Heart right ventricle (tissue), 16 donors: ENCODE data around the gene CDK6. TPM values are rescaled to one million over a fixed set of nuclear protein-coding genes. Genes with fewer than 3 reads are reported as not detected.
A peak's percentile ranks its signal among the peaks of the same experiment; 100 is the strongest.

Experiments
- ATAC-seq, 8 donors: fragments of 200-7000 bp; cut with Tn5 transposase; one replicate each; pipeline ENCODE4 v1.9.1; 2020; ENCODE audit warnings: mild to moderate bottlenecking in 8 of 8, moderate library complexity in 8 of 8, moderate number of reproducible peaks in 1 of 8
- DNase-seq, 2 donors: peaks; one replicate each; pipeline ENCODE4 v3.0.0-alpha.2; 2020
- H3K27ac ChIP-seq, 10 donors: fragments of 200-600 bp; sonication (generic) in 2 of 10; one replicate each; pipeline versions ENCODE4 v1.5.0 to v1.8.0; 2020 to 2022; ENCODE audit warnings: mild to moderate bottlenecking in 3 of 10
- H3K27me3 ChIP-seq, 7 donors: fragments of 200-600 bp; one replicate each; pipeline ENCODE4 v1.8.0; 2021 to 2022; ENCODE audit warnings: mild to moderate bottlenecking in 2 of 7
- H3K36me3 ChIP-seq, 9 donors: fragments of 200-600 bp; sonication (generic) in 1 of 9; one replicate each; pipeline versions ENCODE4 v1.5.0 to v1.8.0; 2020 to 2022; ENCODE audit warnings: mild to moderate bottlenecking in 2 of 9
- H3K4me1 ChIP-seq, 9 donors: fragments of 200-600 bp; sonication (generic) in 1 of 9; one replicate each; pipeline versions ENCODE4 v1.5.0 to v1.8.0; 2020 to 2022; ENCODE audit warnings: mild to moderate bottlenecking in 4 of 9
- H3K4me3 ChIP-seq, 10 donors: fragments of 200-600 bp; sonication (generic) in 2 of 10; one replicate each; pipeline versions ENCODE4 v1.5.0 to v1.8.0; 2020 to 2022; ENCODE audit warnings: mild to moderate bottlenecking in 7 of 10, moderate library complexity in 2 of 10
- H3K9me3 ChIP-seq, 11 donors: fragments of 200-600 bp in 10 of 11; sonication (generic) in 2 of 11; one replicate each; pipeline versions ENCODE4 v1.5.0 to v1.8.0; 2013 to 2022; ENCODE audit warnings: mild to moderate bottlenecking in 2 of 11, control low read depth in 1 of 11, moderate library complexity in 1 of 11
- CTCF ChIP-seq, 9 donors: fragments of 200-600 bp; sonication (generic) in 2 of 9; IDR thresholded peaks; one replicate each; pipeline versions ENCODE4 v1.5.0 to v1.8.0; 2021 to 2022; ENCODE audit warnings: antibody characterized with exemption in 9 of 9, mild to moderate bottlenecking in 5 of 9, moderate library complexity in 1 of 9
- WGBS, 2 donors: extraction: QIAGEN DNeasy Blood & Tissue Kit; methylation state at CpG; one replicate each; pipeline ENCODE4 v1.1.7; 2013; ENCODE audit warnings: inconsistent platforms in 1 of 2; 5-methylcytosine and 5-hydroxymethylcytosine counted together
- intact Hi-C, 10 donors: fragments of 100-400 bp; cut with DNase I; formaldehyde crosslinking; loops; one replicate each; pipeline versions ENCODE4 v1.11.1 to v1.14.2; 2022
- polyA plus RNA-seq, 2 donors: library from polyadenylated mRNA; stranded (reverse); fragments of 200-250 nt; gene quantifications; one replicate each; pipeline ENCODE4 v1.2.3, GENCODE V29; 2013
- total RNA-seq, 10 donors: library from RNA; stranded (reverse); fragmentation: NEBNext Ultra II Directional in 3 of 10; extraction: Animal tissue kit (Norgen Biotek cat#: 25700) in 3 of 10; gene quantifications; one replicate each; pipeline versions ENCODE4 v1.2.1 to v1.2.4, GENCODE V29; 2021 to 2023
- donor health status: Arrhythmogenic right ventricular cardiomyopathy.
- donor health status: ischemic (EF 13 %, LVEDD 7.1; RV severe dilation, severe dysfunction).
- donor health status: healthy with polysubstance abuse.
- donor health status: DM: no; HTN: yes; CAD: no.
- donor health status: DM: no; HTN: no; CAD: no.
- donor health status: ischemic (EF 25% LVEDD 6.9; RV normal size, moderate dysfunction).
- donor health status: ischemic (EF 25% LVEDD 5.7; RV mildly dilated, moderate dysfunction).
- donor health status: healthy.
- donor health status: DM: yes; HTN: yes; CAD: no.
- donor health status: Ischemic cardiomyopathy.
- donor health status: ischemic (EF 35%, LVEDD 5.7; RV mildly dilated, moderate dysfunction).
- donor health status: nonischemic (EF 11% LVEDD 7.7; RV severe dilation, severe dysfunction).
- donor health status: DM: yes; HTN: yes; CAD: no.
- donor health status: PGD.
- donor health status: ischemic (EF 29% LVEDD 5.4; RV normal size, mild dysfunction).
- donor health status: nonischemic (EF 23%, LVEDD 6.1; RV moderate dilation, normal function).

Gene CDK6
- total and polyA plus RNA-seq, 12 donors, result 2.6 to 31.5 (median 16.4) TPM

- Histone ChIP-seq H3K4me1 (peaks cover 0 to 18% (median 4%) of the 10 kb centered on the region in 9 donors), H3K9me3 (no peaks in the 10 kb centered on the region), H3K27ac (no peak overlapping the region), H3K36me3 (peaks cover 0 to 41% (median 0%) of the 10 kb centered on the region in 9 donors), H3K27me3 (no peaks in the 10 kb centered on the region), H3K4me3 (no peak overlapping the region)
- 69 to 76% methylated on average over 3 of the region's 3 CpGs for WGBS, 2 donors
- ATAC-seq, result peak in 1 of 8 donors; percentile 29
- no peak for TF ChIP-seq CTCF (IDR thresholded peaks at IDR 0.05)
- no peak for DNase-seq
- intact Hi-C loops, result no loop called here
Observed at GRCh38 chr7:92669616-92670165, 166.7 kb downstream of the CDK6 start.

- Histone ChIP-seq H3K36me3 (peaks cover 0 to 41% (median 0%) of the 10 kb centered on the region in 9 donors), H3K4me1 (peaks cover 0 to 18% (median 4%) of the 10 kb centered on the region in 9 donors), H3K9me3 (no peaks in the 10 kb centered on the region), H3K27ac (no peak overlapping the region), H3K4me3 (no peak overlapping the region), H3K27me3 (no peaks in the 10 kb centered on the region)
- DNase-seq (no peak), ATAC-seq (no peak)
- TF ChIP-seq CTCF (IDR thresholded peaks at IDR 0.05), result no peak
- intact Hi-C loops, result no loop called here
Observed at GRCh38 chr7:92668564-92668963, 167.8 kb downstream of the CDK6 start.

GRCh38 chr7:92667816-92668535 is 168.4 kb downstream of the CDK6 start:
- Histone ChIP-seq H3K36me3 (peaks cover 0 to 41% (median 0%) of the 10 kb centered on the region in 9 donors), H3K4me1 (peaks cover 0 to 18% (median 4%) of the 10 kb centered on the region in 9 donors), H3K27me3 (no peaks in the 10 kb centered on the region), H3K27ac (no peak overlapping the region), H3K9me3 (no peaks in the 10 kb centered on the region), H3K4me3 (no peak overlapping the region)
- WGBS, 2 donors, result 94 to 97% methylated on average over 6 of the region's 6 CpGs
- no peak for TF ChIP-seq CTCF (IDR thresholded peaks at IDR 0.05)
- intact Hi-C loops, result no loop called here
- no peak for DNase-seq
- no peak for ATAC-seq

GRCh38 chr7:92665926-92666325 is 170.4 kb downstream of the CDK6 start:
- peaks cover 0 to 36% (median 0%) of the 10 kb centered on the region in 9 donors for H3K36me3 ChIP-seq
- no peak for TF ChIP-seq CTCF (IDR thresholded peaks at IDR 0.05)
- no peak for ATAC-seq
- H3K4me1 ChIP-seq, result peaks cover 0 to 18% (median 4%) of the 10 kb centered on the region in 9 donors
- no peak overlapping the region for H3K27ac ChIP-seq
- no peaks in the 10 kb centered on the region for H3K9me3 ChIP-seq
- intact Hi-C loops, result no loop called here
- DNase-seq, result no peak
- 78 to 95% methylated on average over 2 of the region's 2 CpGs for WGBS, 2 donors
- H3K27me3 ChIP-seq, result no peaks in the 10 kb centered on the region
- no peak overlapping the region for H3K4me3 ChIP-seq
